Measurements from ENCODE around the gene WNT8A.
A peak's percentile ranks its signal among the peaks of the same experiment; 100 is the strongest.

WNT8A gene

DNA sequence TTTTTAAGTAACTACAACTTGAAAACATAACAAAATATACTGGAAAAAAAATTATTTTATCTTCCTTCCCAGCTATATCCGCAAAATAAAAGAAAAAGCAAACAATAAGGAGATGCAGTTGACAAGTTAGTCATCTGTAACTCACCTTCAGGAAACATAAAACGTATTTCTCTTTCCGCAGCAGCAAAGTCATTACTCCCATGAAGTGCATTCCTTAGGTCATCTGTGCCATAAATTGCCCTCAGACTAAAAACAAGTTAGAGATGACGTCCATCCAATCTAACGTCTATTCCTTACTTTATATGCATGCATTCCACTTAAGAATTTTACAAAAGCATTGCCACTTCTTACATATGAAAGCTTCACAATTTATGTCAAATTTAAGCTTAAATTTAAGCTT is 44.5 kb downstream of the WNT8A start (continued):
- TF ChIP-seq, protein P1, sequence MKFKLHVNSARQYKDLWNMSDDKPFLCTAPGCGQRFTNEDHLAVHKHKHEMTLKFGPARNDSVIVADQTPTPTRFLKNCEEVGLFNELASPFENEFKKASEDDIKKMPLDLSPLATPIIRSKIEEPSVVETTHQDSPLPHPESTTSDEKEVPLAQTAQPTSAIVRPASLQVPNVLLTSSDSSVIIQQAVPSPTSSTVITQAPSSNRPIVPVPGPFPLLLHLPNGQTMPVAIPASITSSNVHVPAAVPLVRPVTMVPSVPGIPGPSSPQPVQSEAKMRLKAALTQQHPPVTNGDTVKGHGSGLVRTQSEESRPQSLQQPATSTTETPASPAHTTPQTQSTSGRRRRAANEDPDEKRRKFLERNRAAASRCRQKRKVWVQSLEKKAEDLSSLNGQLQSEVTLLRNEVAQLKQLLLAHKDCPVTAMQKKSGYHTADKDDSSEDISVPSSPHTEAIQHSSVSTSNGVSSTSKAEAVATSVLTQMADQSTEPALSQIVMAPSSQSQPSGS (tag by site-specific recombination; IDR thresholded peaks at IDR 0.05; ENCODE audit: low read depth) = peak; percentile 76
- TF ChIP-seq IKZF3 (tag by site-specific recombination; IDR thresholded peaks at IDR 0.05) (0 out of 2 replicates have a peak, but pooled peaks have one; percentile 27), ZXDB (tag by site-specific recombination; IDR thresholded peaks at IDR 0.05) (0 out of 2 replicates have a peak, but pooled peaks have one; percentile 27), OSR2 (tag by site-specific recombination; IDR thresholded peaks at IDR 0.05) (peak; percentile 78), ZBTB11 (tag by site-specific recombination; conservative IDR thresholded peaks at IDR 0.05; ENCODE audit: low read depth) (no peak), ZNF24 (tag by site-specific recombination; IDR thresholded peaks at IDR 0.05) (0 out of 2 replicates have a peak, but pooled peaks have one; percentile 18), ZNF366 (tag by site-specific recombination; conservative IDR thresholded peaks at IDR 0.05) (peak; percentile 54), ZBTB21 (tag by site-specific recombination; IDR thresholded peaks at IDR 0.05) (peak; percentile 67), ZNF843 (tag by site-specific recombination; IDR thresholded peaks at IDR 0.05) (0 out of 2 replicates have a peak, but pooled peaks have one; percentile 48), ZNF354C (tag by site-specific recombination; IDR thresholded peaks at IDR 0.05; ENCODE audit: borderline replicate concordance, low read depth) (no peak), ZNF600 (tag by site-specific recombination; IDR thresholded peaks at IDR 0.05) (peak; percentile 51; the same call in 1 of the 2 replicates), ZEB2 (tag by site-specific recombination; IDR thresholded peaks at IDR 0.05) (peak; percentile 68; the same call in 1 of the 2 replicates), SP7 (tag by site-specific recombination; IDR thresholded peaks at IDR 0.05) (peak; percentile 74)
- TF ChIP-seq, protein P2, sequence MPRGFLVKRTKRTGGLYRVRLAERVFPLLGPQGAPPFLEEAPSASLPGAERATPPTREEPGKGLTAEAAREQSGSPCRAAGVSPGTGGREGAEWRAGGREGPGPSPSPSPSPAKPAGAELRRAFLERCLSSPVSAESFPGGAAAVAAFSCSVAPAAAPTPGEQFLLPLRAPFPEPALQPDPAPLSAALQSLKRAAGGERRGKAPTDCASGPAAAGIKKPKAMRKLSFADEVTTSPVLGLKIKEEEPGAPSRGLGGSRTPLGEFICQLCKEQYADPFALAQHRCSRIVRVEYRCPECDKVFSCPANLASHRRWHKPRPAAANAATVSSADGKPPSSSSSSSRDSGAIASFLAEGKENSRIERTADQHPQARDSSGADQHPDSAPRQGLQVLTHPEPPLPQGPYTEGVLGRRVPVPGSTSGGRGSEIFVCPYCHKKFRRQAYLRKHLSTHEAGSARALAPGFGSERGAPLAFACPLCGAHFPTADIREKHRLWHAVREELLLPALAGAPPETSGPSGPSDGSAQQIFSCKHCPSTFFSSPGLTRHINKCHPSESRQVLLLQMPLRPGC (tag by site-specific recombination; IDR thresholded peaks at IDR 0.05) = peak; percentile 97

DNA sequence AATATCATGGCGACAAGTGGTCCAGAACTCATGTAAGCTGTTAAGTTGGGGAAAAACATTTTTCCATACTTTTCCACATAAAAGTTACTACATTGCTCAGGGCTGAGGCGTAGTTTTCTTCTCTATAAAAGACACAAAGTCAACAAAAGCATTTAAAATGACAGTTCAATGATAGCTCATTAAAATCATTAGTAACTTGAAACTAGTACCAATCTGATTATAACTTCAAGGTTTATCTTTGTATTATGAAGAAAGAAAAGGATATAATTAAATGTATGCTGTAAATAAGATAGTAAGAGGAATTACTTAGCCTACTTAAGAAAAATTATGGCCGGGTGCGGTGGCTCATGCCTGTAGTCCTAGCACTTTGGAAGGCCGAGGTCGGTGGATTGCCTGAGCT is 45.5 kb downstream of the WNT8A start:
- peaks cover 12% of the 10 kb centered on the region for H3K4me1 ChIP-seq (ENCODE audit: control insufficient read depth, insufficient read depth, low read length)
- no peaks in the 10 kb centered on the region for H3K36me3 ChIP-seq (ENCODE audit: control insufficient read depth in 2 of 2, insufficient read depth in 1 of 2, low read length in 2 of 2)
- POLR2A ChIA-PET = interaction anchor here (0.7 kb wide), 1 partner anchor 104 kb away, joined by 3 read pairs; no protein-coding TSS in a partner anchor
- peak overlapping the region; percentile 22; the same call in 1 of the 2 replicates for H3K27ac ChIP-seq (ENCODE audit: extremely low read depth, low read depth, low read length)
- CTCF ChIA-PET = interaction anchor here (0.6 to 6.7 kb wide), 10 partner anchors 11 to 458 kb away, joined by 3 to 54 read pairs (median 4); partner anchors contain the start of gene WNT8A
- H3K4me3 ChIP-seq (ENCODE audit: low read depth, low read length) = no peak overlapping the region
- H3K9me3 ChIP-seq (ENCODE audit: control insufficient read depth, insufficient read depth, low read depth, low read length) = no peaks in the 10 kb centered on the region
- no peak for TF ChIP-seq ZNF37A (tag by site-specific recombination; IDR thresholded peaks at IDR 0.05)
- TF ChIP-seq ZNF398 (tag by site-specific recombination; IDR thresholded peaks at IDR 0.05) = no peak
- TF ChIP-seq FEZF1 (tag by site-specific recombination; IDR thresholded peaks at IDR 0.05) = peak; percentile 77
- TF ChIP-seq, protein P3, sequence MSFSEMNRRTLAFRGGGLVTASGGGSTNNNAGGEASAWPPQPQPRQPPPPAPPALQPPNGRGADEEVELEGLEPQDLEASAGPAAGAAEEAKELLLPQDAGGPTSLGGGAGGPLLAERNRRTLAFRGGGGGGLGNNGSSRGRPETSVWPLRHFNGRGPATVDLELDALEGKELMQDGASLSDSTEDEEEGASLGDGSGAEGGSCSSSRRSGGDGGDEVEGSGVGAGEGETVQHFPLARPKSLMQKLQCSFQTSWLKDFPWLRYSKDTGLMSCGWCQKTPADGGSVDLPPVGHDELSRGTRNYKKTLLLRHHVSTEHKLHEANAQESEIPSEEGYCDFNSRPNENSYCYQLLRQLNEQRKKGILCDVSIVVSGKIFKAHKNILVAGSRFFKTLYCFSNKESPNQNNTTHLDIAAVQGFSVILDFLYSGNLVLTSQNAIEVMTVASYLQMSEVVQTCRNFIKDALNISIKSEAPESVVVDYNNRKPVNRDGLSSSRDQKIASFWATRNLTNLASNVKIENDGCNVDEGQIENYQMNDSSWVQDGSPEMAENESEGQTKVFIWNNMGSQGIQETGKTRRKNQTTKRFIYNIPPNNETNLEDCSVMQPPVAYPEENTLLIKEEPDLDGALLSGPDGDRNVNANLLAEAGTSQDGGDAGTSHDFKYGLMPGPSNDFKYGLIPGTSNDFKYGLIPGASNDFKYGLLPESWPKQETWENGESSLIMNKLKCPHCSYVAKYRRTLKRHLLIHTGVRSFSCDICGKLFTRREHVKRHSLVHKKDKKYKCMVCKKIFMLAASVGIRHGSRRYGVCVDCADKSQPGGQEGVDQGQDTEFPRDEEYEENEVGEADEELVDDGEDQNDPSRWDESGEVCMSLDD (tag by site-specific recombination; IDR thresholded peaks at IDR 0.05) = no peak
- TF ChIP-seq ZNF830 (tag by site-specific recombination; IDR thresholded peaks at IDR 0.05; ENCODE audit: low read depth) = no peak
- no peak for TF ChIP-seq ZNF350 (tag by site-specific recombination; IDR thresholded peaks at IDR 0.05)
- 0 out of 2 replicates have a peak, but pooled peaks have one; percentile 35 for TF ChIP-seq KLF7 (tag by site-specific recombination; IDR thresholded peaks at IDR 0.05; ENCODE audit: borderline replicate concordance)
- TF ChIP-seq WT1 (tag by site-specific recombination; IDR thresholded peaks at IDR 0.05) = peak; percentile 74
- TF ChIP-seq GLI2 (tag by site-specific recombination; IDR thresholded peaks at IDR 0.05; ENCODE audit: borderline replicate concordance, low read depth) = no peak; the same call in 1 of the 2 replicates
- no peak for TF ChIP-seq ZNF645 (tag by site-specific recombination; IDR thresholded peaks at IDR 0.05)
- TF ChIP-seq SCRT1 (tag by site-specific recombination; IDR thresholded peaks at IDR 0.05; ENCODE audit: borderline replicate concordance) = peak; percentile 83
